NT2/D1 (cell line): ENCODE measurements around the gene SOX5.

Experiments
- DNase-seq: peaks from one replicate; pipeline ENCODE4 v3.0.0-alpha.2; 2011; ENCODE audit warnings: low read depth, low spot score
- H3K27me3 ChIP-seq: 2 replicates; pipeline ENCODE4 v1.6.0; 2011; ENCODE audit warnings: mild to moderate bottlenecking; ENCODE audit not compliant: insufficient read length, insufficient read depth
- H3K36me3 ChIP-seq: 2 replicates; pipeline ENCODE4 v1.6.1; 2011; ENCODE audit warnings: mild to moderate bottlenecking, low read length, mixed read lengths; ENCODE audit not compliant: insufficient read depth, insufficient read length
- H3K4me1 ChIP-seq: 2 replicates; pipeline ENCODE4 v1.5.1; 2011; ENCODE audit not compliant: insufficient read depth, insufficient read length
- H3K4me3 ChIP-seq: 2 replicates; pipeline ENCODE4 v1.5.1; 2011; ENCODE audit warnings: low read depth; ENCODE audit not compliant: insufficient read length
- H3K9ac ChIP-seq: 2 replicates; pipeline ENCODE4 v1.6.0; 2011; ENCODE audit warnings: low read depth; ENCODE audit not compliant: insufficient read length
- H3K9me3 ChIP-seq: 2 replicates; pipeline ENCODE4 v1.5.1; 2011; ENCODE audit warnings: mild to moderate bottlenecking, low read length; ENCODE audit not compliant: insufficient read depth
- SUZ12 ChIP-seq: IDR thresholded peaks from 2 replicates; pipeline ENCODE4 v1.6.1; 2011; ENCODE audit not compliant: insufficient read length, insufficient read depth; ENCODE audit errors: extremely low read depth
- YY1 ChIP-seq: IDR thresholded peaks from 2 replicates; pipeline ENCODE4 v1.6.1; 2011; ENCODE audit not compliant: insufficient read length, insufficient read depth
- ZNF274 ChIP-seq: IDR thresholded peaks from 2 replicates; pipeline ENCODE4 v1.6.1; 2011; ENCODE audit warnings: mild to moderate bottlenecking, low read depth, low read length

The SOX5 gene

DNA sequence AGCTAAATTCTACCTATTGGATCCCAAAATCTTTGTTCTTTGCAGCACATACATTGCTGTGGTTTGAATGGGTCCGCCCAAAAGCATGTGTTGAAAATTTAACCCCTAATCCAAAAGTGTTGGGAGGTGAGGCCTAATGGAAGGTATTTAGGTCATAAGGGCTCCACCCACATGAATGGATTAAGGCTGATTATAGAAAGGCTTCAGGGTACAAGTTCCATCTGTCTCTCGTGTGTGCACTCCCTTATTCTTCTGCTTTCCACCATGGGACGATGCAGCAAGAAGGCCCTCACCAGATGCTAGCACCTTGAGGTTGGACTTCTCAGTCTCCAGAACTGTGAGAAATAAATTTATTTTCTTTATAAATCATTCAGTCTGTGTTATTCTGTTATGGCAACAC lies 190.9 kb downstream of the SOX5 start:
- no peak for TF ChIP-seq YY1
- no peak for TF ChIP-seq SUZ12
- TF ChIP-seq ZNF274 = no peak
- H3K9ac ChIP-seq = no peak overlapping the region
- no peaks in the 10 kb centered on the region for H3K4me1 ChIP-seq
- H3K36me3 ChIP-seq = no peaks in the 10 kb centered on the region
- no peaks in the 10 kb centered on the region for H3K27me3 ChIP-seq
- H3K9me3 ChIP-seq = peaks cover 29% of the 10 kb centered on the region; the same call in 1 of the 2 replicates
- H3K4me3 ChIP-seq = no peak overlapping the region
- no peak for DNase-seq

DNA sequence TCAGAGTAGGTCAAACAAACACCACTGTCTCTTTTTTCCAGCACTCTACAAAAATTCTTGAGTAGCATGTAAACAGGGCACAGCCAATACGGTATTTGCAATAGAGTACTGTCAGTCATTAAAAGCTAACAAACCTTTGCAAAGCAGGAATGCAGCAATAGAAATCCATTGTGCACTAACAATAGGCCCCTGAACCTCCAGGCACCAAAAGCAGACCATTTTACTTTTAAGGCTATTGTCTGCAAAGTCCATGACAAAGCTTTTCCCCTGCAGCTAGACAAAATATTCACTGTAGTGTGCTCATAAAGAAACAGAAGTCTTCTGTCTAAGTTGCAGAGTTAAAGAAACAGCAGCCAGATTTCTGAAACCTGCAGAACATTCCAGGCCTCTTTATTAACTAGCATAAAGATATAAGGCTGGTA lies 191.9 kb downstream of the SOX5 start:
- Histone ChIP-seq H3K9ac (no peak overlapping the region), H3K4me3 (no peak overlapping the region), H3K9me3 (peaks cover 29% of the 10 kb centered on the region; the same call in 1 of the 2 replicates), H3K36me3 (no peaks in the 10 kb centered on the region), H3K27me3 (no peaks in the 10 kb centered on the region), H3K4me1 (no peaks in the 10 kb centered on the region)
- TF ChIP-seq YY1 (no peak), ZNF274 (no peak), SUZ12 (no peak)
- DNase-seq = peak; percentile 98

DNA sequence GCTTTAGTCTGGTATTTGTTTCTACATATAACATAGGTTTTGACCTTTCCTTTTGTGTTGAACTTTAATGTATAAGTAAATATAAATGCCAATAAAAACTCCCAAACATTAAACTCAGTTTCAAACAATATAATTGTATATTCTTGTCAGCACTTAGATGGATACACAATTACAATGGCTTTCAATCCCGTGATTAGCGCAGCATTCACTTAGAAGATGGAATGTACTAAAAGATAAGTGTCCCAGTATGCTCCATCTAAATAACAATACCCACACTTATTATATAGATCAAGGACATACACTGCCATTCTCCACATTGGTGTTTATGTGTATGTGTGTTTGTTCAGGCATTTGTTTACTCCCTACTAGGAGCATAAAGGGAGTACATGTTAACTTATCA lies 193.1 kb downstream of the SOX5 start:
- no peak overlapping the region for H3K9ac ChIP-seq
- H3K9me3 ChIP-seq = peaks cover 29% of the 10 kb centered on the region; the same call in 1 of the 2 replicates
- H3K4me3 ChIP-seq = no peak overlapping the region
- DNase-seq = no peak
- no peaks in the 10 kb centered on the region for H3K27me3 ChIP-seq
- no peaks in the 10 kb centered on the region for H3K36me3 ChIP-seq
- H3K4me1 ChIP-seq = no peaks in the 10 kb centered on the region
- TF ChIP-seq SUZ12 (no peak), ZNF274 (no peak), YY1 (no peak)

DNA sequence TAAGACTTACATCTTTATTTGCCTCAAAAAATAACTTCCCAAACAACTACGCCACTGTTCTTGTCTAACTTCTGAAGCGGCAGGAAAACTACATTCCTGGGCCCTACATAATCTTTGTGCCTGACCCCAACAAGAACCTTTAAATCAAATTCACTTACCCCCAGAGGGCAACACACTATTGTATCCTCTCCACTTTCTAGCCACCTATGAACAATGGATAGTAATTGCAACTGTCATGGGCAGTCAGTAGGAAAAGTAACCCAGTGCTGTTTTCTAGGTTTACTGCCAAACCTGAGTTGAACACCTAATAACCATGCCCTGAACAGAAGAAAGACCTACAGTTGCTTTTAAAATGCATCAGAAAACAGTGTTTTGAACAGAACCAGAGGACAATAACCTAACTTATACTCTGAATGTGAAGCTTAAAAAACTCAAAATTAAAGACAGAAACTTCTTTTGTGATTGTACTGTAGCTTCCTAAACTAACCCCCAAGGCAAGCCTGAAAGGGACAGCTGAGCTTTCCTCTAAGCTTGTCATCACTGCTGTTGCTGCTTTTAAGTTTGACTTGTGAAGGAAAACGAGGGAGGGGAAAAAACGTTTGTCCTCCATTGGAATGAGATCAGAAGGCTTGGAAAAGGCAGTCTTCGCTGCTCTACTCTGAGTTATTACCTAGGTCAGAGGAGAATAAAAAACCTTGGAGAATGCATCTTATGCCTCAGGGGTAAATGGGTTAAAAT lies 195.7 kb downstream of the SOX5 start:
- no peak for DNase-seq
- Histone ChIP-seq H3K9ac (no peak overlapping the region), H3K27me3 (no peaks in the 10 kb centered on the region), H3K4me1 (no peaks in the 10 kb centered on the region), H3K4me3 (no peak overlapping the region), H3K36me3 (no peaks in the 10 kb centered on the region), H3K9me3 (peaks cover 23% of the 10 kb centered on the region; the same call in 1 of the 2 replicates)
- no peak for TF ChIP-seq YY1
- TF ChIP-seq SUZ12 = no peak
- no peak for TF ChIP-seq ZNF274

DNA sequence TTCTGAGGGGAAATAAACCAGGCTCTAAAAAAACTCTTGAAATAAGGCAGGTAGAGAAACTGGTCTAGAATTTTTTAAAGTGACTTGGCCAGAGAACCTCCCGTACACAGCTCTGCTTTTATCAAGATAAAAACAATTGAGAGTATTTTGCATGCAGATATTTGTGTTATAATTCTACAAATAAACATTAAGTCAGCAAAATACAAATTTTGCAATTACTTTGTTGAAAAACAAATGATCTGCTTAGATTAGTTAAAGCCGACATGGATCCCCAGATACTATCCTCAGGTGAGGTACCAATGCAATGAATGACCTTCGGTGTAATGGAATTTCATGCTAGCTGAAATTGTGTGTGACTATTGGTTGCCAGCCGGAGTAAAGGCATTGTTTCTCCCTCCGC lies 197.2 kb downstream of the SOX5 start:
- Histone ChIP-seq H3K9ac (no peak overlapping the region), H3K9me3 (peaks cover 16% of the 10 kb centered on the region; the same call in 1 of the 2 replicates), H3K4me1 (no peaks in the 10 kb centered on the region), H3K36me3 (no peaks in the 10 kb centered on the region), H3K27me3 (no peaks in the 10 kb centered on the region), H3K4me3 (no peak overlapping the region)
- TF ChIP-seq YY1 (no peak), SUZ12 (no peak), ZNF274 (no peak)
- no peak for DNase-seq

DNA sequence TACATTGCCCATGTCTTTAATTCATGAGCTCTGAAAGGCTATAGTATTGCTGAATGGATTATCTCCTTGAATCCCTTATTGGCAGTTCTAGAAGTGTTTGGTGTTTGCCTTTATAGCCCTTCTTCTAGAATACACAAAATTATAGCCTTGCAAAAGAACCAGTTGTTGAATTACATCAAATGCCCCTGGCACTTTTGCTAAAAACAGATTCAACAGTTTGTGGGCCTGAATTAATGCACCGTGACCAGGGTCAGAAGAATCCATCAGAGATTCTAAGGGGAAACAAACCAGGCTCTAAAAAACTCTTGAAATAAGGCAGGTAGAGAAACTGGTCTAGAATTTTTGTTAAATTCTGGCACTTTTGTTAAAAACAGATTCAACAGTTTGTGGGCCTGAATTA lies 197.8 kb downstream of the SOX5 start:
- DNase-seq = no peak
- H3K36me3 ChIP-seq = no peaks in the 10 kb centered on the region
- H3K27me3 ChIP-seq = no peaks in the 10 kb centered on the region
- H3K4me1 ChIP-seq = no peaks in the 10 kb centered on the region
- H3K9me3 ChIP-seq = peaks cover 11% of the 10 kb centered on the region; the same call in 1 of the 2 replicates
- no peak overlapping the region for H3K9ac ChIP-seq
- no peak overlapping the region for H3K4me3 ChIP-seq
- TF ChIP-seq ZNF274 (no peak), YY1 (no peak), SUZ12 (no peak)

DNA sequence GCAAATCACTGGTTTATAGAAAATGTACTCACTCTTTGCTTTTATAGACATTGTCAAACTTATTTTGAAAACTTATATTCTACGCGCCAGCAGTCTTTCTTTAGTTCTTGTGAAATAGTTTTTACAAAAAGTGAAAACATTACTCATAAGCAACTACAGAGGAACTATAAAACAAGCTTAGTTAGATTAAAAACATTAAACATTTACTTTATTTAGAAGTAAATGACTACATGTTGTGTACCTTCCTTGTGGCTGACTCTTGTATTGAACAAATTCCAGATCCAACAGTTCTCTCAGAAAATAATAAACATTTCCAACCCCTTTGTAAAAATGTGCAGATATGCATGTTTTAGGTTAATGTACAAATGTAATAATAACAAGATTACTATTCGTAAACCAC lies 198.5 kb downstream of the SOX5 start:
- Histone ChIP-seq H3K9me3 (peaks cover 10% of the 10 kb centered on the region; the same call in 1 of the 2 replicates), H3K4me1 (no peaks in the 10 kb centered on the region), H3K36me3 (no peaks in the 10 kb centered on the region), H3K4me3 (no peak overlapping the region), H3K9ac (no peak overlapping the region), H3K27me3 (no peaks in the 10 kb centered on the region)
- DNase-seq = no peak
- no peak for TF ChIP-seq ZNF274
- TF ChIP-seq YY1 = no peak
- no peak for TF ChIP-seq SUZ12
